ENCODE results near the gene ZNF10.

ZNF10 gene

DNA sequence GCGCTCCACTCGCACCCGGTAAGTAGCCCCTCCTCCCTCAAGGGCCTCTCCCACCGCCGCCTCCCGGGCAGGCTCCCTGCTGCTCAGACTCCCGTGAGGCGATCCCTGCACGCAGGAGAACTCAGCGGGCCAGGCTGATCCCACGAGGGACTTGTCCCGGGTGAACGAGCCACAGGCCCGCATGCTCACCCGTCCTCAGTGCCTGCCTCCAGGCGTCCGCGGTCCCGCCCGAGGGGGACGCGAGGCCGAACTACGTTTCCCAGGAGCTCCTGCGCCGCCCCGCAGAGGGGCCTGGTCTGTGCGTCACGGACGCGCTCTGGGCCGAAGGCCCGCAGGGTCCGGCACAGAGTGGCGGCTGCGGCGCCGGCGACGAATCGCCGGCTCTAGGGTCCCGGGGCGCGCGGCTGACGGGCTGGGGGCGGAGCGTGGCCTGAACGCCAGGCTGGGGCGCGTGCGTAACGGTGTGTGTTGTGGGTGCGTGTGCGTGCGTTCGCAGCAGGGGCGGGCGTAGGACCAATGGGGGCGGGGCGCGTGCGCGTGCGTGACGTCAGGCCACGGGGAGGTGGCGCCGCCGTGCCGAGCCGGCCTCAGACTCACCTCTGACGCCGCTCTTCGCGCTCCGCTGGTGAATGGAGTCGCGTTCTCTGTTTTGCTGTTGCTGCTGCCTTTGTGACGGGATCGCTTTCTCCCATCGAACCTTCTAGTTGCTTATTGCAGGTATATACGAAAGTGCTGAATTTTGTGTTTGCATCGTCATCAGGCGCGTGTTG lies at the start of gene ZNF10, which contains the start of gene ZNF891:
Gene ZNF10, plus strand, starts transcription at position 590 of the 770 bp plus-strand sequence. CDS start 13,866 bp downstream, outside the sequence.
Gene ZNF891, minus strand, starts transcription at position 237 of the 770 bp plus-strand sequence. CDS start 8,356 bp downstream, outside the sequence.
- in situ Hi-C loops (cut with MboI; ENCODE audit: low sequenced_read_pairs), result no loop called here

- in situ Hi-C loops (cut with MboI; ENCODE audit: low sequenced_read_pairs), result no loop called here
Observed at GRCh38 chr12:133081159-133081780, 49.2 kb upstream of the ZNF10 start.

DNA sequence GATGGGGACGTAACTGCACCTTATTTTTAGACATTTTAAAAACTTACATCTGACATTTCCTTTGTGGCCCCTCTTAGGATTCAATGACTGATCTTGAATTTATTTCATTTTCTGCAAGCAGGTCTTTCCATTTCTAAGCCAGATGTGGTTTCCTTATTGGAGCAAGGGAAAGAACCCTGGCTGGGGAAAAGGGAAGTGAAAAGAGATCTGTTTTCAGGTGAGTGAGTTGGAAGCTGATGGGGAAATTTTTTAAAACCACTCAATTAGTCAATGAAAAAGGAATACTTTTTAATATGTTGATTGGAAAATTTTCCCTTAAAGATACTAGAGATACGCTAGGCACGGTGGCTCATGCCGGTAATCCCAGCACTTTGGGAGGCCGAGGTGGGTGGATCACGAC lies 47.1 kb upstream of the ZNF10 start:
- in situ Hi-C loops (cut with MboI; ENCODE audit: low sequenced_read_pairs), result no loop called here

- in situ Hi-C loops (cut with MboI; ENCODE audit: low sequenced_read_pairs), result no loop called here
Observed at GRCh38 chr12:133105620-133106019, 24.8 kb upstream of the ZNF10 start.

DNA sequence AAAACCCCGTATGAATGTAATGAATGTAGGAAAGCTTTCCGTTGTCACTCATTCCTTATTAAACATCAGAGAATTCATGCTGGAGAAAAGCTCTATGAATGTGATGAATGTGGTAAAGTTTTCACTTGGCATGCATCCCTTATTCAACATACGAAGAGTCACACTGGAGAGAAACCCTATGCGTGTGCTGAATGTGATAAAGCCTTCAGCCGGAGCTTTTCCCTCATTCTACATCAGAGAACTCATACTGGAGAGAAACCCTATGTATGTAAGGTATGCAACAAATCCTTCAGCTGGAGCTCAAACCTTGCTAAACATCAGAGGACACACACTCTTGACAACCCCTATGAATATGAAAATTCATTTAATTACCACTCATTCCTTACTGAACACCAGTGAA lies 24.2 kb upstream of the ZNF10 start:
- in situ Hi-C loops (cut with MboI; ENCODE audit: low sequenced_read_pairs), result no loop called here

GRCh38 chr12:133107121-133107520 lies 23.3 kb upstream of the ZNF10 start:
- in situ Hi-C loops (cut with MboI; ENCODE audit: low sequenced_read_pairs), result no loop called here

- in situ Hi-C loops (cut with MboI; ENCODE audit: low sequenced_read_pairs), result no loop called here
Observed at GRCh38 chr12:133108150-133108549, 22.3 kb upstream of the ZNF10 start.

- in situ Hi-C loops (cut with MboI; ENCODE audit: low sequenced_read_pairs), result no loop called here
Observed at GRCh38 chr12:133120385-133121191, 9.8 kb upstream of the ZNF10 start.

- in situ Hi-C loops (cut with MboI; ENCODE audit: low sequenced_read_pairs), result no loop called here
Observed at GRCh38 chr12:133124674-133125073, 5.8 kb upstream of the ZNF10 start.

DNA sequence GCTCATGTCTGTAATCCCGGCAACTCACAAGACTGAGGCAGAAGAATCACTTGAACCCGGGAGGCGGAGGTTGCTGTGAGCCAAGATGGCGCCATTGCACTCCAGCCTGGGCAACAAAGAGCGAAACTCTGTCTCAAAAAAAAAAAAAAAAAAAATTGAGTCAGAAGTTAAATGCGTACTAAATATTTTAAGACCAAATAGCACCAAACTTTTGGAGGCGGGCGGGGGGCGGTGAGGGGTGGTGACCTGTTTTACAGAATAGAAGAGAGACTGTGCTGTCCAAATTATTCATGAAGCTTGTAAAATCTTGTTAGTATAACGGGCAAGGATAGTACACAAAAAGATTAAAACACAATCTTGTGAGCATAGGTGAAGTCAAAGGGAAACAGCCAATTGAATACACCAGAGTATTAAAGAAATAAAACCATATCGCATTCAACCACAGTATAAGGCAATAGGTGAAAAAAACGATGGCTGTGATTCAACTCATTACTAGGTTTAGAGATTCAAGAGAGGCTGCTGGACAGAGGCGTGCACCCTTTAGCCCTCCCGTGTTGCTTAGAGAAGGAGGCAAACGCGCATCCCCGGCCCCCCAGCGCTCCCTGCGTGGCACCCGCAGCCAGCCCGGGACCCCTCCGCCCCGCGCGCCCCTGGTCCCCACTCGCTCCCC lies 924 bp upstream of the ZNF10 start:
- in situ Hi-C loops (cut with MboI; ENCODE audit: low sequenced_read_pairs), result no loop called here

DNA sequence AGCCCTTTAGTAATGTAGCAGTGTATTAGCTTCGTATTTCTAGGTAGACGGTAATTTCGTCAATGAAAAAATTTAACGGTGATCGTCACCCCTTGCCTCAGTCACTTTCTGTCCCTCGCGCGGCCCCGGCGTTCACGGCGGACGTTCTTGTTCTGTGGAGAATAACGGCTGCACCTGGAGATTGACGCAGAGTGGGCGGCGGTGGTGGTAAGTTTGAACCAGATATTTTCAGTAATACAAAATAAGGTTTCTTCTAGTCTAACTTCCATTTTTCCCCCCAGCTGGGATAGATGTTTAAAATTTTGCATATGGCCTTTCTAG lies 341 bp downstream of the ZNF10 start:
- in situ Hi-C loops (cut with MboI; ENCODE audit: low sequenced_read_pairs), result no loop called here

- in situ Hi-C loops (cut with MboI; ENCODE audit: low sequenced_read_pairs), result no loop called here
Observed at GRCh38 chr12:133135747-133136146, 5.3 kb downstream of the ZNF10 start.

DNA sequence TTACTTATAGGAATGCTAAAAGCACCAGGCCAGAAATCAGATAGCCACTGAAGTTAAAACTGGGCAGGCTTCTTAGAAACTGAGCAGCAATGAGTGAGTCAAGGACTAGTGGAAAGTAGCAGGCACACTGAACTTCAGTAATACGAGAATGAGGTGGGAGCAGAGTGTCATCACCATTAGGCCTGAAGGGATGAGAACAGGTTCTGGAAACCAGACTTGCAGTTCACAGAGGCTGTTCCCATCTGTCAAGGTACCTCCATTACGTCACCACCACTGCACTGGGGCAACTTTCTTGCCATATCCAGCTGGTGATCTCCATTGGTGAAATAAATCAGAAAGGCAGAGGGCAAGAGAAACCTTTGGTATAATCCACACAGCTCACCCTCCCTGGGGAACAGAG lies 15.6 kb downstream of the ZNF10 start:
- in situ Hi-C loops (cut with MboI; ENCODE audit: low sequenced_read_pairs), result no loop called here

DNA sequence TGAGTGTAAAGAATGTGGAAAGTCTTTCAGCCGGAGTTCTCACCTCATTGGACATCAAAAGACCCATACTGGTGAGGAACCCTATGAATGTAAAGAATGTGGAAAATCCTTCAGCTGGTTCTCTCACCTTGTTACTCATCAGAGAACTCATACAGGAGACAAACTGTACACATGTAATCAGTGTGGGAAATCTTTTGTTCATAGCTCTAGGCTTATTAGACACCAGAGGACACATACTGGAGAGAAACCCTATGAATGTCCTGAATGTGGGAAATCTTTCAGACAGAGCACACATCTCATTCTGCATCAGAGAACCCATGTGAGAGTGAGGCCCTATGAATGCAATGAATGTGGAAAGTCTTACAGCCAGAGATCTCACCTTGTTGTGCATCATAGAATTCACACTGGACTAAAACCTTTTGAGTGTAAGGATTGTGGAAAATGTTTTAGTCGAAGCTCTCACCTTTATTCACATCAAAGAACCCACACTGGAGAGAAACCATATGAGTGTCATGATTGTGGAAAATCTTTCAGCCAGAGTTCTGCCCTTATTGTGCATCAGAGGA lies 25.8 kb downstream of the ZNF10 start:
- in situ Hi-C loops (cut with MboI; ENCODE audit: low sequenced_read_pairs), result no loop called here

DNA sequence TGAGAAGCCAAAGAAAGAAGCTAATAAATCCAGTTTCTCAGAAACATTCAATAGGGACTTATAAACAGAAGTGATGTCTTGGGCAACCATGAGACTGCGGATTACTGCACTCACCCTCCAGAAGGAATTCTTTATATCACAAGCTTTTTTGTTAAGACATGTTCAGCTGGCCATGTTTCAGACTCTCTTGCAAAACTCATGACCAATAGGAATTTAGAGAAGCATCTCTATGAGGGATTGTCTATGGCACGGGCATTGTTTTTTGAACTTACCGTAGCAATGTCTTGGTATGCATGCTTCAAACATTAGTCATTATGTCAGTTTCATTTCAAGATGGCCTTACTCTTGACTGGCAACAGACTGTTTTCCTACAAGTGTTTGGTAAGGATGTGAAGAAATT lies 35.3 kb downstream of the ZNF10 start:
- in situ Hi-C loops (cut with MboI; ENCODE audit: low sequenced_read_pairs), result no loop called here

DNA sequence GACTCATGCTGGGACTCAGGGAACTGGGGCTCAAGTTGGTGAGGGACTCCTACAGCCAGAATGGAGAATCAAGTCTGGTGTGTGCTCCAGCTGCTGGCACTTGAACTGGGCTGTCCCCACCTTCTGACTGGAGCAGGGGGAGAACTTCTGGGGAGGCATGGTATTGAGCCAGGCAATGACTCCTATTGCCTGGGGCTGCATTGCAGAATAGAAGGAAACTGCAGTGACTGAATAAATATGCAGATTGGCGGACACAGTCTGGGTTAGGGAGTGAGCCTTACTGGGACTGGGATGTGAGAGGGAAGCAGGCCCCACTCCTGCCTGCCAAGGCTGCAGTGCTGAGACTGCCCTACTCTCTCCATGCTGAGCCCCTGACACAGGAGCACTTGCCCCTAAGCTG lies 42.1 kb downstream of the ZNF10 start:
- in situ Hi-C loops (cut with MboI; ENCODE audit: low sequenced_read_pairs), result no loop called here

GRCh38 chr12:133174901-133175300 lies 44.5 kb downstream of the ZNF10 start:
- in situ Hi-C loops (cut with MboI; ENCODE audit: low sequenced_read_pairs), result no loop called here

GRCh38 chr12:133180669-133181068 lies 50.2 kb downstream of the ZNF10 start:
- in situ Hi-C loops (cut with MboI; ENCODE audit: low sequenced_read_pairs), result no loop called here

DNA sequence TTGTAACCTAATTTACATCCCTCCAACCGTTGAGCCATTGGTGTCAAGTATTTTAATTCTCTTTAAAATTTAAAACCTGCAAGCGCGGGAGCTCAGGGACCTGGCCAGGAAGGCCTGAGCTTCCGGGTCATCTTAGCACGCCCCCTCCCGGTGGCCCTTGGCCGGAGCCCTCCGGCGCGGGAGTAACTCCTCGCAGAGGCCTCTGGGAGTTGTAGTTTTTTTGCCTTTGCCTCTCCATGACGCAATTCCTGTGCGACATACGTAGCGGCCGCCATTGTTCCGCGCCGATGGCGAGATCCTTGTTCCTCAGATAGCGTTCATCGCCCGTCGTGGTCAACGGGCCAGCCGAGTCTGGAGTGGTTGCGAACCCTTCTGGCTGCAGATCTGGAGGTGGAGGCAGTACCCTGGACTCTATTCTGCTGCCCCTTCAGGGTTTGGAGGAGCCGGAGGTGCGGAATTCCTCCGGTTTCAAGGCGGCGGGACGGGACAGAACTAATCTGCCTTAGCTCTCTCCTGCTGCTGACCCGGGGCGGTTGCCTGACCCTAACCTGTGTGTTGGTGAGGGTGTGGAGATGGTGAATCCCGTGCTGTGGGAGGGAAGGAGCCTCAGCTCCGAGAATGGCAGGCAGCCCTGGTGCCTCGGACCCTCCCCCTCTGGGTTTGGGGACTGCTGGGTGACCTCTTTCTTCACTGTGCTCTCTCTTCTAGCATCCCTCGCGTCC lies 51.0 kb downstream of the ZNF10 start, which contains the start of gene ZNF268:
Gene ZNF268, plus strand, starts transcription at position 258 of the 722 bp plus-strand sequence. CDS start 503 bp downstream, outside the sequence.
- in situ Hi-C loops (cut with MboI; ENCODE audit: low sequenced_read_pairs), result no loop called here

DNA sequence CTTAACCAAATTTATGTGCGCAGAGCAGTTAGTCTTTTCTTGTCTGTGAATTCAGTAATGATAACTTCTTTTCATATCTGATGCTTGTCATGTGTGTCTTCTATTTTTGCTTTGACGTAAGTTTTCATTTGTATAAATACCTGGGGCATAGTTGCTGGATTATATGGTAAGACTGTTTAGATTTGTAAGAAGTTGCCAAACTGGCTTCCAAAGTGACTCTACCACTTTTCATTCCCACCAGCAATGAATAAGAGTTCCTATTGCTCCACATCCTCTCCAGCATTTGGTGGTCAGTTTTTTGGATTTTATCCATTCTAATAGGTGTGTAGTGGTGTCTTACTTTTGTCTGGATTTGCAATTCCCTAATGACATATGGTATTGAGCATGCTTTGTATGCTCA lies 59.7 kb downstream of the ZNF10 start:
- in situ Hi-C loops (cut with MboI; ENCODE audit: low sequenced_read_pairs), result no loop called here
